Right renal cortex interstitium (tissue), 3 donors: Measurements from ENCODE around the gene TAAR1. TPM values are rescaled to one million over a fixed set of nuclear protein-coding genes. Genes with fewer than 3 reads are reported as not detected.
"Not testable (repeated sequence)": the region's sequence is repeated elsewhere in the genome, so short reads cannot be mapped to it uniquely, and the experiment has no call there.

ENCODE experiments used
- DNase-seq, 3 donors: peaks; one replicate each; pipeline ENCODE4 v3.0.0-alpha.2; 2013; ENCODE audit warnings: low read depth in 3 of 3, low spot score in 2 of 3
- polyA plus RNA-seq, 3 donors: library from polyadenylated mRNA; unstranded; fragments of 120-200 nt; gene quantifications; one replicate each; pipeline ENCODE4 v1.2.1, GENCODE V29; 2013; ENCODE audit not compliant: insufficient read length in 3 of 3

The TAAR1 gene
- polyA plus RNA-seq, 3 donors = 0.19 to 0.31 TPM; not detected in 1

DNA sequence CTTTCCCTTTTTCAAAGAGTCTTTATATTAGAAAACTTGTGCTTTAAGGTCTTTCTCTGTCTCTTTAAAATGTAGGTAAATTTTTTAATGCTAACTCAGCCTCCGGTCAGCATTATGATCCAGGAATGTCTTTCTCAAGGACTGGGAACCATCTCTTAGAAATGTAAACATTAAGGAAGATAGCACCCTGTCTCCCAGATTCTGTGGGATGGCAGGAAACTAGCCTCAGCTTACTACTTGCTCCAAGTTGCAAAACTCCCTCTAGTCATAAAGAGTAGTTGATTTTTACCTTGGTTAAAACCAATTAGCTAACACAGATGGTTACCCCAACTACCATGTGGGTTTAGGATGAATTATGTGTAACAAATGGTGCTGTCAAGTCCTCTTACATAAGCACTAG lies 4.7 kb upstream of the TAAR1 start:
- no peak for DNase-seq

GRCh38 chr6:132661906-132662305 lies 2.9 kb upstream of the TAAR1 start:
- DNase-seq = no peak

- no peak for DNase-seq
Measured at GRCh38 chr6:132651062-132651461, 7.9 kb downstream of the TAAR1 start.

DNA sequence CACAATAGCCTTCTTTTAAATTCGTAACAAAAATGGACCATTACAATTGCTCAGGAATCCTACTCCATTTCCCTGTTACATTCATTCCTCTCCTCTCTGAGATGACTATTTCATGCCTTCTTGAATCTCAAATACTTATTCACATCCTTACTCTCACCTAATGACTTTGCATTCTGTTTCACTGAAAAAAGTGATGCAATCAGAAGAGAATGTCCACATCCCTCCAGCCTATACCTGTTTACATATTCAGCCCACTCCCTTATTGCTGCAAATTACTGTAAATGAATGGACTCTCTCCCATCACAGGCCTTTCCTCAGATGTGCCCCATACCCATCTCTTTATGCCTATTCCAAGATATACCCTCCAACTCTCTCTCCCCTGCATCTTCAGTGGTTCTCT lies 8.6 kb downstream of the TAAR1 start:
- DNase-seq = no peak

DNA sequence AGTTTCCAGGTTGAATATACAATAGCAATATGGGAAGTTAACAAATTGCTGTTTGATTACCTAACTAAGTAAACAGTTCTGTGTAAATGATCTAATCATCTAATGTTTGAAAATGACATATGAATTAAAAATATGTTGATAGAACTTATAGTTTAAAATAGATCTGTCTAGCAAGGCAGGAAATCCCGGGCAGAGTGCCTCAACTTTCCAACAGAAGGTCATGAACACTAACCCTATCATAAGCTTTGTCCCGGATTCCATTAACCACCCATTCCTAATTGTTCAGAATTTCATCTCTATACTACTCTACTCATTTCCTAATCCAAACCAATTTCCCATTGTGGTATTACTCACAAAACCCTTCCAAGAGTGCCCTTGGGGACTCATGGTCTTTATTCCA lies 10.2 kb downstream of the TAAR1 start:
- DNase-seq = no peak

GRCh38 chr6:132648356-132648755 lies 10.6 kb downstream of the TAAR1 start:
- no peak for DNase-seq

DNA sequence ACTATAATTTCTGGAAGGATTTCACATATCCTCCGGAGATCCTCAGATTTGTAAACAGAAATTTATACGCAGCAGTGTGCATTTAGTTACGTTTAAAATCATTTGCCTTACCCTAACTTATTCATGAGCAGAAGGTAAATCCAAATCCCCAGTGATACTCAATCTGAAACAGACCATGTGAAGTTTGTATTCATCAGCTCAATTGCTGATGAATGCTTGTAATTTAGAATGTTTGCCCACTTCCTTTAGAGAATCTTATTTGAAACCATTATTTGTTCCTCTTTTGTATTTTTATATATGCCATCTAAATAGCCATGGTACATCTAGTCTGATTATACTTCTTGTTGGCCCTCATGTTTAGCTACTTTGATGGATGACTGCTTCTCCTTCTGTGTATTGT lies 15.4 kb downstream of the TAAR1 start:
- no peak for DNase-seq

DNA sequence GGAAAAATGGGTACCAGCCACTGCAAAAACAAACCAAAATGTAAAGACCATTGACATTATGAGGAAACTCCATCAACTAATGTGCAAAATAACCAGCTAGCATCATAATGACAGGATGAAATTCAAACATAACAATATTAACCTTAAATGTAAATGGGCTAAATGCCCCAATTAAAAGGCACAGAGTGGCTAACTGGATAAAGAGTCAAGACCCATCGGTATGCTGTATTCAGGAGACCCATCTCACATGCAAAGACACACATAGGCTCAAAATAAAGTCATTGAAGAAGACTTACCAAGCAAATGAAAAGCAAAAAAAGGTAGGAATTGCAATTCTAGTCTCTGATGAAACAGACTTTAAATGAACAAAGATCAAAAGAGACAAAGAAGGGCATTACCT lies 21.8 kb downstream of the TAAR1 start:
- not testable (repeated sequence) for DNase-seq

- not testable (repeated sequence) for DNase-seq
Measured at GRCh38 chr6:132635906-132636305, 23.1 kb downstream of the TAAR1 start.

DNA sequence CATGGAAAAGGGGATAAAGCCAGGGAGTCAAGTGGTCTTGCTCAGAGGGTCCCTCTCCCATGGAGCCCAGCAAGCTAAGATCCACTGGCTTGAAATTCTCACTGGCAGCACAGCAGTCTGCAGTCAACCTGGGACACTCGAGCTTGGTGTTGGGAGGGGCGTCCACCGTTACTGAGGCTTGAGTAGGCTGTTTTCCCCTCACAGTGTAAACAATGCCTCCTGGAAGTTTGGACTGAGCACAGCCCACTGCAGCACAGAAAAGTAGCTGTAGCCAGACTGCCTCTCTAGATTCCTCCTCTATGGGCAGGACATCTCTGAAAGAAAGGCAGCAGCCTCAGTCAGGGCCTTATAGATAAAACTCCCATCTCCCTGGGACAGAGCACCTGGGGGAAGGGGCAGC lies 23.7 kb downstream of the TAAR1 start:
- DNase-seq = not testable (repeated sequence)

GRCh38 chr6:132634796-132635195 lies 24.2 kb downstream of the TAAR1 start:
- no peak for DNase-seq

- DNase-seq = no peak
Measured at GRCh38 chr6:132633362-132633761, 25.6 kb downstream of the TAAR1 start.

- no peak for DNase-seq
Measured at GRCh38 chr6:132624175-132624574, 34.8 kb downstream of the TAAR1 start, which contains the start of gene TAAR2. TSS of gene TAAR2 (minus strand) at chr6:132624275. CDS start at chr6:132624275, 0 bp downstream.

DNA sequence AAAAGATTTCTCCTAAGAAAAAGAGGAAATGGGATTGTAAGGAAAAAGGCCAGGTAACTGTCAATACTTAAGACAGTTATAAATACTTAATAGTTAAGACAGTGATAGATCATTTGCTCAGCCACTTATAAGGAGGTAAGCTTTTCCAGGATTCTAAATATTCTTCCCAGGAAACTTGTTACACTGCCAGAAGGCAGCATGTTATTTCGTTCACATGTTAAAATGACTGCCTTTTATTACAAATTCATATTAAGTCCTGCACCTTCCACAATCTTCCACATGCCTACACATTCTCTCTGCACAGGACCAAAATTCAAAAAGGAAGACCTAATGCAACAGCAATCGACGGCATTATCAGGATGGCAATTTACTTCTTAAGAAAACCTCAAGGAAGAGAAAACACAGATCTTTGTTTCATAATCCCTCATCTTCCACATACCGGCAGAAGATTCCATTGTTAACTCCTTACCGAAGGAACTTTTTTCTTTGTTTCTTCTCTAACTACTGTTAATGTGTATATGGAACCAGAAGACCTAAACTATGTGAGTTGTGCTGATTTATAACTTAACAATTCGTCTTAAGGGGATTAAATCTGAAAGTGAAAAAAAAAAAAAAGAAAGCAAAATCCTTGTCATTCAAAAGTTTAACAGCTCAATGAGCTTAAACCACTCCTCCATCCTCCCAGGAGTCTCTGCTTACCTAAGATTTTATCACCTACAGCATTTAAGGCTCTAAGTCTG lies 35.7 kb downstream of the TAAR1 start:
- DNase-seq = no peak

DNA sequence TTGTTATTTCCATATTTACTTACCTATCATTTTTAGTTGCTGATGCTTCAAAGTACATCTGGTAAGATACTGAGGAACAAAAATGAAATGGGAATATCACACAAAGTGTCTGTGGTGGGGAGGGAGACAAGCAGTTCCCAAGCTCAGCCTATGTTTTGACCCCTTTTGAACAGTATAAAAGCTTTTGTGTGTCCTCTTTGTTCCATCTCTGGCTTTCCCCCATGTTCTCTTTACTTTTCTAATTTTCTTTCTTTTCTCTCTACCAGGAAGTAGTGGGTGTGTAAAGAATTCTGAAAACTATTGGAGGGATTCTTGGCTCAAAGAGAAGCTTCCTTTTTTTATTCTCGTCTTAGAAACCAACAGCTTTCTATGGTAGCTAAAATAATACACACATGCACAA lies 42.3 kb downstream of the TAAR1 start:
- no peak for DNase-seq

GRCh38 chr6:132614554-132614953 lies 44.4 kb downstream of the TAAR1 start:
- DNase-seq = no peak

DNA sequence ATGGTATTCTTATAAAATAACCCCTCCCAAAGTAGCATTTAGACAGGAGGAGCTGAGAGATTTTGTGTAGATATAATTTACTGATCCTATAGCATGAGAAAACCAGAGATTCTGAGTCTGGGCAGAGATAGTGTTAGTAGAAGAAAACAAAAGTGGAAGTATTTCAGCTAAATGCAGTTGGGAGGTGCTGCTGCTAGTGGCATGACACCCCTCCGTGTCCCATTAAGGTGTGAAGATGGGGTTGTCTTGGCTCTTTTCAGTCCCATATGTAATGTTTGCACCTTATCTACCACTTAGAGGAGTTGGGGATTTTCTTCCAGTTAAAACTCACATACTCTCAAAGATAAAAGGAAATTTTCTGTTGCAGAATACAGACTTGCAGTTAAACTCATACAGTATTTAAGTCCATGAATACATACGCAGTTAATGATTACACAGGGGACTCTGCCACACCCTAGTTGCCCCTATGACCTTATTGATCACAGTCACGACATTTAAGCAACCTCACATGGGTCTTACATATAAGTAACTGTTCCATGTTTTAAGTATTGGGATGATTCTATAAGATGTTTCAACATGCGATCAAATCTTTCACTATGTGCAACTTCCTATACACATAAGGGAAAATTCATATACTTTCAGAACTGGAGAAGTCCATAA lies 46.4 kb downstream of the TAAR1 start:
- no peak for DNase-seq

DNA sequence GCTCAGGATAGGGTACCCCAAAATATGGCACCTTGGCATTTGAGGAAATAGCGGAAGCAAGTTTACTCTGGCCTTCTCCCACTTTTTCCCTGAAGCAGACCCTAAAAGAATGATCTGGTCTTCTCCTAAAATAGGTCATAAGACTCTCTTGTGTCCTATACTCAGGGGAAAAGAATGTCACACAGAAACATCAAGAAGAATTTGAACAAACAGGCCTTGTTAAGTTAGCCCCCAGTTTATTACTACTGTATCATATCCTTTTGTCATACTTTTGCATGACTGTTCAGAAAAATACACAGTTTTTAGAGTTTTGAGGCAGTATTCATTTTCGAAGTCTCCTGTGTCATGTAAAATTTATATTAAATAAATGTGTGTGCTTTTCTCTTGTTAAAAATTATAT lies 47.4 kb downstream of the TAAR1 start:
- DNase-seq = no peak

- DNase-seq = no peak
Measured at GRCh38 chr6:132607544-132608233, 51.3 kb downstream of the TAAR1 start.

DNA sequence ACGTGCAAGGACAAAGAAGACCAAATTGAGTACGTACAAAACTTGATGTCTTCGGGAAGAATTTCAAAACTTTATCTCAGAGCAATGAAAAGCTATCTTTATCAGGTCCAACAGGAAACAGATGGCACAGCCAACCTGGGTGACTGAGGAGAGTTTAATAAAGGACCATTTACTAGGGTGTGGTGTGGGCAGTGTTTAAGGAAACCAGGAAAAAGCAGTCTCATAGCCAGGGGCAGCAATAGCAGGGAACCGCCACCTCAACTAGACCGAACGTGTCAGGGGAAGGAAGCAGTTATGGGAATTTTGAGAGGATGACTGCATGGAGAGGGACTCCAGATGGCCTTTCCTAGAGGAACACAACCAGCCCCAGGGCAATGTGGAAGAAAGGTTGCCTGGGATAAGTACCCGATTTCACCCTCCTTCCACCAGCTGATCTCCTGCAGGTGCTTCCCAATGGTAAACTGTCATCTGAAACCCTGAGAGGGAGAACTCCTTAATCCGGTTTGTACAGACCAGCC lies 54.3 kb downstream of the TAAR1 start:
- DNase-seq = no peak

DNA sequence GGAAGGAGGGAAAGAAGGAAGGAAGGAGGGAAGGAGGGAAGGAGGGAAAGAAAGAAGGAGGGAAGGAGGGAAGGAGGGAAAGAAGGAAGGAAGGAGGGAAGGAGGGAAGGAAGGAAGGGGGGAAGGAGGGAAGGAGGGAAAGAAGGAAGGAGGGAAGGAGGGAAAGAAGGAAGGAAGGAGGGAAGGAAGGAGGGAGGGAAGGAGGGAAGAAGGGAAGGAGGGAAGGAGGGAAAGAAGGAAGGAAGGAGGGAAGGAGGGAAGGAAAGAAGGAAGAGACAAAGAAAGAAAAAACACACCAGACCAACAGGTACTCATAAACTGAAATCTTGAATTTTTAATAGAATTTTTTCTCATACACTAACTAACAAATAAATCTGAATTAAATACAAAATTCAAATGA lies 58.1 kb downstream of the TAAR1 start:
- not testable (repeated sequence) for DNase-seq

GRCh38 chr6:132598473-132598872 lies 60.5 kb downstream of the TAAR1 start:
- no peak for DNase-seq
